GM12892 (cell line): ENCODE measurements around the gene SLF2.

ENCODE experiments used
- POLR2AphosphoS5 ChIP-seq: IDR thresholded peaks from 2 replicates; pipeline ENCODE4 v1.6.1; 2011; ENCODE audit warnings: low read depth, low read length, control low read depth
- TAF1 ChIP-seq: IDR thresholded peaks from 2 replicates; pipeline ENCODE4 v1.6.1; 2011; ENCODE audit warnings: low read depth, mild to moderate bottlenecking, control low read depth, low read length, borderline replicate concordance

DNA sequence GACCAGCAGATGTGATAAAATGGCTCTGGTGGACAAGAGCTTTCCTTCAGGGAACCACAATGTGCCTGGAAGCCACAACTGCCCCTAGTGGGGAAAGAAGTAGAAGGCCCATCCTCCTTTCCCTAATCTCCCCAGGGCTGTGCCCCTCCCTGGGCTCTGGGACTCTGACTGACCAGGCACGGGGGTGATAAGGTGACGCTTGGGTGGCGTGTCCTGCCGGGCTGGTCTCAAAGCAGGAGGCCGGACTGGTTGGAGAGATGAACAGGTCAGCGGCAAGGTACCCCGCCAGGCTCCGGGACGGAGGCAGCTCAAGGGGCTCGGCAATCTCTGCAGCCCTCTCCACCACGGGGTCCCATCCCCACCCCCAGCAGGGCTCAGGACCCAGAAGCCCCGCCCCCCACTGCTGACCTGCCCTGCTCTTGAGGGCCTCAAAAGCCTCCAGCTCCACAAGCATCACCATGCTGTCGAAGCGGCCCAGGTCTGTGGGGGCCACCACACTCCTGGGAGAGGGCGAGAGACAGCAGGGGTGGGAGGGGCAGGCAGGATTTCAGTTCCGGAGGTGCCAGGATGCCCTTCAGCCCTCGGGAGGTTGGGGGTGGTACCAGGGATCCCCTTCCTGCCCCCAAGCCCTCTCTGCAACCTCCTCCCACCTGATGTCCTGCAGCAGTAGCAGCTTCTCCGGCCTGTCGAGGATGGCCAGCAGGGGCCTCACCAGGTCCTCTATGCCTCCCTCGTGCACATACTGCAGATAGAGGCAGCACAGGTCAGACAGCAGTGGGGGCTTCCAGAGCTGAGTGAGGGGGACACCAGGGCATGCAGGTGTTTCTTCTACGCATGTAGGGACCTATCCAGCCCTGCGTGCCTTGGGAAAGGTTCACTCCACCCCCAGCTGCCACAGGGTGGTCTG, 99.0 kb downstream of the SLF2 start:
- TF ChIP-seq TAF1 (no peak), POLR2AphosphoS5 (no peak)
